Mucosa of descending colon (tissue), 3 donors: ENCODE measurements around the gene C5orf46. TPM values are rescaled to one million over a fixed set of nuclear protein-coding genes. Genes with fewer than 3 reads are reported as not detected.

Experiments used
- ATAC-seq: fragments of 200-7000 bp; cut with Tn5 transposase; one replicate; pipeline ENCODE4 v1.9.1; 2020; ENCODE audit warnings: mild to moderate bottlenecking, moderate library complexity
- DNase-seq, 3 donors: peaks; one replicate each; pipeline ENCODE4 v3.0.0-alpha.2; 2020
- H3K36me3 ChIP-seq: fragments of 200-600 bp; one replicate; pipeline ENCODE4 v1.8.0; 2021; ENCODE audit warnings: low read depth, mild to moderate bottlenecking
- H3K4me1 ChIP-seq: fragments of 200-600 bp; one replicate; pipeline ENCODE4 v1.8.0; 2021; ENCODE audit warnings: low read depth, mild to moderate bottlenecking
- H3K4me3 ChIP-seq: fragments of 200-600 bp; one replicate; pipeline ENCODE4 v1.8.0; 2021; ENCODE audit warnings: mild to moderate bottlenecking
- H3K9me3 ChIP-seq: fragments of 200-600 bp; one replicate; pipeline ENCODE4 v1.8.0; 2021; ENCODE audit warnings: mild to moderate bottlenecking
- CTCF ChIP-seq: fragments of 200-600 bp; IDR thresholded peaks from one replicate; pipeline ENCODE4 v1.8.0; 2022; ENCODE audit warnings: antibody characterized with exemption, mild to moderate bottlenecking
- intact Hi-C, 2 donors: fragments of 100-400 bp; cut with DNase I in 1 of 2; cut with micrococcal nuclease in 1 of 2; formaldehyde crosslinking; loops; one replicate each; pipeline versions ENCODE4 v1.11.0 to v1.11.1; 2022; cut with DNase I, micrococcal nuclease
- total RNA-seq, 3 donors: library from RNA; stranded (reverse); fragmentation: NEBNext Ultra II Directional in 2 of 3; extraction: Animal tissue kit (Norgen Biotek cat#: 25700) in 2 of 3; gene quantifications; one replicate each; pipeline versions ENCODE4 v1.2.1 to v1.2.4, GENCODE V29; 2021 to 2023
- donor health status: DM: no; HTN: no; CAD: no; lungs with moderate emphysema.
- donor health status: DM: no; HTN: no; CAD: no.
- donor health status: DM: no; HTN: yes; CAD: no.

The C5orf46 gene
- total RNA-seq, 3 donors from 2014 or later, result not detected

DNA sequence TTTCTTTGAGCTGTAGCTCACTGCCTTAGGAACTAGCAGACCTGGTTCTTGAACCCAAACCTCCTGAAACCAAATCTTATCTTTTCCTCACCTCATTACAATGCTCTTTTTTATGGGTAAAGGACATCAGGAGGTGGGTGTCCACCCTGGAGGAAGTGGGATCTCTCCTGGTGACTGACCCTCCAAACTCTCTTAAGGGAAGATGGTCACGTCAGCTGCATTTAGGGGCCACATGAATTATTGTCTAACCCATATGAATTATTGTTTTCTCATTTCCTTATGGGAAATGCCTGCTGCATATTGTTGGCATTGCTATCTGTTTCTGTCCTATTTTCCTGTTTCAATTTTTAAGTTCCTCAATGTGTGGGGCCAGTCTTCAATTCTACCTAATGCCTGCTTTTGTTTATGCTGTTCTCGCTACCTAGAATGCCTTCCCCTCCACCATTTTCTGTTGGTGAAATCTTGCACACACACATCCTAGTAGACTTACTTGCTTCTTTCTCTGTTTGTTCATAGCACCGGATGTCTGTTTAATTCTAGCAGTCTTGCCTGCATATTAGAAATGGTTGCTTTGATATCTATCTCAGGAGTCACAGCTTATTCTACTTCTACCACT, 52.9 kb downstream of the C5orf46 start:
- Histone ChIP-seq H3K36me3 (no peaks in the 10 kb centered on the region), H3K4me1 (no peaks in the 10 kb centered on the region), H3K4me3 (no peak overlapping the region), H3K9me3 (no peaks in the 10 kb centered on the region)
- TF ChIP-seq CTCF, result no peak
- DNase-seq (no peak), ATAC-seq (no peak)
- intact Hi-C loops, result no loop called here

GRCh38 chr5:147852365-147852764, 54.0 kb downstream of the C5orf46 start:
- no peak for TF ChIP-seq CTCF
- DNase-seq (no peak), ATAC-seq (no peak)
- Histone ChIP-seq H3K4me1 (no peaks in the 10 kb centered on the region), H3K4me3 (no peak overlapping the region), H3K36me3 (no peaks in the 10 kb centered on the region), H3K9me3 (no peaks in the 10 kb centered on the region)
- intact Hi-C loops, result no loop called here

- DNase-seq (no peak), ATAC-seq (no peak)
- no peak for TF ChIP-seq CTCF
- H3K4me3 ChIP-seq, result no peak overlapping the region
- no peaks in the 10 kb centered on the region for H3K4me1 ChIP-seq
- H3K9me3 ChIP-seq, result no peaks in the 10 kb centered on the region
- no peaks in the 10 kb centered on the region for H3K36me3 ChIP-seq
- intact Hi-C loops, result no loop called here
Measured at GRCh38 chr5:147851578-147851977, 54.8 kb downstream of the C5orf46 start.

DNA sequence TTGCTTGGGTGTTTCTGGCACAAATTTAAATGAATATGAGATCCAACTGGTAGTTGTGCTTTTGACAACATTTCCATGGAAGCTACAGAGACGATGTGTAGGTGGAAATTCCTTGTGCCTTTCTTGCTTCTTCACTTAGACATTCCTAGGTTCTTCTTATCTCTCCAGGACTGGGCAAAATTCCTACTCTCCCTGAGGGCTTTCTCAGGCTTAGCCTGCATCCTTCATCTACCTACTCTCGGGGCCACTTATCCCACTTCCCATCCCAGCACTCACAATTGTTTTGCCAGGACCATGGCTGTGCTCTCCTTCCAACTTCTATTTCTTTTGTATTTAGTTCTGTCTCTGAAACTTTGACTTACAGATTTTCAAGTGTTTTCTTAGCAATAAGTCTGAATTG, 57.1 kb downstream of the C5orf46 start:
- DNase-seq (no peak), ATAC-seq (no peak)
- Histone ChIP-seq H3K4me1 (no peaks in the 10 kb centered on the region), H3K36me3 (no peaks in the 10 kb centered on the region), H3K9me3 (no peaks in the 10 kb centered on the region), H3K4me3 (no peak overlapping the region)
- no peak for TF ChIP-seq CTCF
- intact Hi-C loops, result no loop called here

DNA sequence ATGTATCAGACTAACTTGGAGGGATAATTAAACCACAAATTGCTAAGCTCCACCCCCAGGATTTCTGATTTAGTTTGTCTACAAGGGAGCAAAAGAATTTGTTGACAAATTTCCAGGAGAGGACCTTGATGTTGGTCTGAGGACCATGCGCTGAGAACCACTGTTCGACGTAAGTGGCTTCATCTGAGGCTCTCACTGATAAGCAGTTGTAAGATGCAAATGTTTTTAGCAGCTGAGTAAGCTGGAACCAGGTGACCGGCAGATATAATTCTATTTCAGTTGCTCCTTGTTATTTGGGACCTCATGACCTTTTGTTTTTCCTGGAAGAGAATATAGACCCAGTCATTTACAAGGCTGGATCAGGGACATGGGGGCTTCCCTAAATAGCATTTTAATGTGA, 60.7 kb downstream of the C5orf46 start:
- TF ChIP-seq CTCF, result no peak
- intact Hi-C loops, result no loop called here

GRCh38 chr5:147844846-147845245, 61.5 kb downstream of the C5orf46 start:
- Histone ChIP-seq H3K4me1 (no peaks in the 10 kb centered on the region), H3K9me3 (no peaks in the 10 kb centered on the region), H3K4me3 (no peak overlapping the region), H3K36me3 (no peaks in the 10 kb centered on the region)
- intact Hi-C loops, result no loop called here
- TF ChIP-seq CTCF, result no peak
- no peak for ATAC-seq
- no peak for DNase-seq

More for the DNA sequence above, 60.7 kb downstream of the C5orf46 start:
- no peaks in the 10 kb centered on the region for H3K36me3 ChIP-seq
- no peaks in the 10 kb centered on the region for H3K4me1 ChIP-seq
- ATAC-seq (no peak), DNase-seq (no peak)
- no peak overlapping the region for H3K4me3 ChIP-seq
- H3K9me3 ChIP-seq, result no peaks in the 10 kb centered on the region
